Lung (tissue), 13 donors: Measurements from ENCODE around the gene PPP3CB. TPM values are rescaled to one million over a fixed set of nuclear protein-coding genes. Genes with fewer than 3 reads are reported as not detected.
"Not testable (repeated sequence)": the region's sequence is repeated elsewhere in the genome, so short reads cannot be mapped to it uniquely, and the experiment has no call there.

Experiments used
- ATAC-seq: fragments of 200-7000 bp; cut with Tn5 transposase; one replicate; pipeline ENCODE4 v1.9.1; 2020; ENCODE audit warnings: moderate number of reproducible peaks; ENCODE audit not compliant: insufficient read depth, low FRiP score
- DNase-seq, 3 donors: peaks; one replicate each; pipeline ENCODE4 v3.0.0-alpha.2; 2013 to 2017
- H3K27ac ChIP-seq, 2 donors: one replicate each; pipeline ENCODE4 v1.5.1; 2013; ENCODE audit warnings: mild to moderate bottlenecking in 2 of 2, moderate library complexity in 2 of 2, control low read depth in 1 of 2, inconsistent platforms in 1 of 2, low read depth in 1 of 2, low read length in 1 of 2
- H3K27me3 ChIP-seq, 3 donors: one replicate each; pipeline ENCODE4 v1.5.1; 2013; ENCODE audit warnings: low read length in 2 of 3; ENCODE audit not compliant: control insufficient read depth in 3 of 3, insufficient read depth in 3 of 3
- H3K36me3 ChIP-seq, 4 donors: one replicate each; pipeline ENCODE4 v1.5.1; 2013; ENCODE audit warnings: low read length in 4 of 4, mild to moderate bottlenecking in 1 of 4, moderate library complexity in 1 of 4; ENCODE audit not compliant: control insufficient read depth in 4 of 4, insufficient read depth in 4 of 4
- H3K4me1 ChIP-seq, 5 donors: one replicate each; pipeline ENCODE4 v1.5.1; 2013; ENCODE audit warnings: low read length in 5 of 5, mild to moderate bottlenecking in 2 of 5, moderate library complexity in 1 of 5; ENCODE audit not compliant: control insufficient read depth in 5 of 5, insufficient read depth in 5 of 5
- H3K4me3 ChIP-seq: one replicate; pipeline ENCODE4 v1.5.1; 2013; ENCODE audit warnings: mild to moderate bottlenecking, control low read depth, moderate library complexity
- H3K9ac ChIP-seq, 2 donors: one replicate each; pipeline ENCODE4 v1.5.1; 2013; ENCODE audit warnings: low read length in 2 of 2, control low read depth in 1 of 2; ENCODE audit not compliant: insufficient read depth in 1 of 2
- H3K9me3 ChIP-seq, 4 donors: one replicate each; pipeline ENCODE4 v1.5.1; 2013; ENCODE audit warnings: low read length in 3 of 4, mild to moderate bottlenecking in 1 of 4, moderate library complexity in 1 of 4; ENCODE audit not compliant: control insufficient read depth in 4 of 4, insufficient read depth in 3 of 4
- CTCF ChIP-seq: IDR thresholded peaks from 2 replicates; pipeline ENCODE4 v1.5.1; 2012; ENCODE audit warnings: mild to moderate bottlenecking; ENCODE audit errors: control extremely low read depth, extremely low read depth
- WGBS, 2 donors: extraction: QIAGEN DNeasy Blood & Tissue Kit; methylation state at CpG; one replicate each; pipeline ENCODE4 v1.1.7; 2013; 5-methylcytosine and 5-hydroxymethylcytosine counted together
- polyA plus RNA-seq, 2 donors: library from polyadenylated mRNA; stranded (reverse); fragments of 200-250 nt; gene quantifications; one replicate each; pipeline ENCODE4 v1.2.1, GENCODE V29; 2013
- small RNA-seq: library from RNA; depleted of rRNA; stranded (forward); fragments of <200 nt; gene quantifications from one replicate; pipeline ENCODE3, GENCODE V24; 2014; ENCODE audit warnings: low replicate concordance
- total RNA-seq, 2 donors: library from RNA; depleted of rRNA in 1 of 2; stranded (reverse); fragments of >200 nt in 1 of 2; gene quantifications; one replicate each; pipeline ENCODE4 v1.2.1, GENCODE V29; 2014 to 2021
- donor health status: control.
- donor health status: control.
- donor health status: Bipolar disorder and iron deficiency.
- donor health status: healthy.
- donor health status: DM: yes; HTN: yes; CAD: no.

PPP3CB gene
- total and polyA plus RNA-seq, 4 donors: 21.5 to 65.0 (median 28.4) TPM

- no peak overlapping the region for H3K9ac ChIP-seq
- peaks cover 0 to 19% (median 17%) of the 10 kb centered on the region in 4 donors for H3K36me3 ChIP-seq
- no peaks in the 10 kb centered on the region for H3K9me3 ChIP-seq
- H3K27me3 ChIP-seq: no peaks in the 10 kb centered on the region
- peaks cover 0 to 3% (median 0%) of the 10 kb centered on the region in 5 donors for H3K4me1 ChIP-seq
- 96 to 99% methylated on average over 6 of the region's 6 CpGs for WGBS, 2 donors
- TF ChIP-seq CTCF: no peak
- H3K4me3 ChIP-seq: no peak overlapping the region
- no peak for DNase-seq
- ATAC-seq: no peak
- no peak overlapping the region for H3K27ac ChIP-seq
Observed at GRCh38 chr10:73398024-73398423, 97.8 kb downstream of the PPP3CB start.

GRCh38 chr10:73394325-73394724, 101.5 kb downstream of the PPP3CB start:
- ATAC-seq, H3K27ac ChIP-seq, H3K4me1 ChIP-seq, DNase-seq, H3K9ac ChIP-seq, H3K9me3 ChIP-seq, H3K27me3 ChIP-seq, H3K4me3 ChIP-seq: not testable (repeated sequence)
- peaks cover 0 to 24% (median 19%) of the 10 kb centered on the region in 4 donors for H3K36me3 ChIP-seq
- WGBS, 2 donors: 99 to 100% methylated on average over 3 of the region's 4 CpGs

- Histone ChIP-seq H3K9me3 (no peaks in the 10 kb centered on the region), H3K4me3 (no peak overlapping the region), H3K27ac (no peak overlapping the region), H3K9ac (no peak overlapping the region), H3K36me3 (peaks cover 15 to 27% (median 22%) of the 10 kb centered on the region in 4 donors), H3K4me1 (no peaks in the 10 kb centered on the region), H3K27me3 (no peaks in the 10 kb centered on the region)
- 94% methylated on average over 4 of the region's 4 CpGs for WGBS, 2 donors
- DNase-seq (no peak), ATAC-seq (no peak)
- TF ChIP-seq CTCF: no peak
Observed at GRCh38 chr10:73388228-73388627, 107.6 kb downstream of the PPP3CB start.

GRCh38 chr10:73386583-73386982, 109.2 kb downstream of the PPP3CB start:
- 96 to 98% methylated on average over 7 of the region's 7 CpGs for WGBS, 2 donors
- no peak for TF ChIP-seq CTCF
- no peak overlapping the region for H3K9ac ChIP-seq
- no peak overlapping the region for H3K27ac ChIP-seq
- no peaks in the 10 kb centered on the region for H3K4me1 ChIP-seq
- ATAC-seq (no peak), DNase-seq (no peak)
- H3K9me3 ChIP-seq: no peaks in the 10 kb centered on the region
- H3K27me3 ChIP-seq: no peaks in the 10 kb centered on the region
- H3K36me3 ChIP-seq: peaks cover 15 to 38% (median 29%) of the 10 kb centered on the region in 4 donors
- no peak overlapping the region for H3K4me3 ChIP-seq

Small RNAs within 50 kb of the gene (small RNA-seq; reads per million reads assigned to genes)
- gene RNU6-883P: not detected

Other genes with a start within 250 kb of the PPP3CB start
- gene DNAJC9, start 248.8 kb downstream of the PPP3CB start, total RNA-seq: 10 to 100 TPM; 12.7 to 21.0 TPM
- 10 to 100 TPM in 1 of 2 donors, 1 to 10 TPM in 1; 7.5 to 10.3 TPM for gene DNAJC9, start 248.8 kb downstream of the PPP3CB start, polyA plus RNA-seq
- 10 to 100 TPM; 32.7 to 96.1 TPM for gene MRPS16, start 243.4 kb downstream of the PPP3CB start, total RNA-seq
- 10 to 100 TPM; 61.4 to 65.3 TPM for gene MRPS16, start 243.4 kb downstream of the PPP3CB start, polyA plus RNA-seq
- gene CFAP70, start 137.2 kb downstream of the PPP3CB start, total RNA-seq: 10 to 100 TPM; 11.2 to 17.2 TPM
- 1 to 10 TPM; 3.5 to 6.0 TPM for gene CFAP70, start 137.2 kb downstream of the PPP3CB start, polyA plus RNA-seq
- 100 to 1,000 TPM in 1 of 2 donors, 10 to 100 TPM in 1; 76.7 to 134 TPM for gene ANXA7, start 82.0 kb downstream of the PPP3CB start, total RNA-seq
- gene ANXA7, start 82.0 kb downstream of the PPP3CB start, polyA plus RNA-seq: 100 to 1,000 TPM in 1 of 2 donors, 10 to 100 TPM in 1; 59.3 to 121 TPM
- 1 to 10 TPM; 2.3 to 4.1 TPM for gene MSS51, start 62.5 kb downstream of the PPP3CB start, total RNA-seq
- gene MSS51, start 62.5 kb downstream of the PPP3CB start, polyA plus RNA-seq: 1 to 10 TPM in 1 of 2 donors, under 1 TPM in 1; 0.74 to 3.0 TPM
- 100 to 1,000 TPM; 102 to 165 TPM for gene USP54, start 95.3 kb upstream of the PPP3CB start, total RNA-seq
- gene USP54, start 95.3 kb upstream of the PPP3CB start, polyA plus RNA-seq: 10 to 100 TPM; 19.7 to 23.4 TPM
- 1 to 10 TPM; 2.1 to 2.4 TPM for gene MYOZ1, start 145.4 kb upstream of the PPP3CB start, total RNA-seq
- under 1 TPM; 0.70 to 0.98 TPM for gene MYOZ1, start 145.4 kb upstream of the PPP3CB start, polyA plus RNA-seq
- under 1 TPM; 0.11 to 0.21 TPM for gene SYNPO2L, start 160.0 kb upstream of the PPP3CB start, total RNA-seq
- under 1 TPM; 0.10 to 0.12 TPM for gene SYNPO2L, start 160.0 kb upstream of the PPP3CB start, polyA plus RNA-seq
- 1 to 10 TPM; 7.6 to 8.9 TPM for gene AGAP5, start 202.1 kb upstream of the PPP3CB start, total RNA-seq
- 1 to 10 TPM; 3.2 to 6.7 TPM for gene AGAP5, start 202.1 kb upstream of the PPP3CB start, polyA plus RNA-seq
- 10 to 100 TPM; 67.3 to 77.4 TPM for gene SEC24C, start 248.3 kb upstream of the PPP3CB start, total RNA-seq
- 10 to 100 TPM; 42.3 to 47.6 TPM for gene SEC24C, start 248.3 kb upstream of the PPP3CB start, polyA plus RNA-seq